BE2C (cell line): ENCODE data around the gene OR2T11.

Experiments used
- DNase-seq: peaks from one replicate; pipeline ENCODE4 v3.0.0-alpha.2; 2020
- H3K27me3 ChIP-seq: fragments of 250-450 bp; sonication (Bioruptor Pico); 2 replicates; pipeline ENCODE4 v1.5.1; 2020; ENCODE audit warnings: mild to moderate bottlenecking
- H3K36me3 ChIP-seq: fragments of 250-450 bp; sonication (Bioruptor Pico); 2 replicates; pipeline ENCODE4 v1.5.1; 2020; ENCODE audit warnings: mild to moderate bottlenecking
- H3K4me1 ChIP-seq: fragments of 250-450 bp; sonication (Bioruptor Pico); 2 replicates; pipeline ENCODE4 v1.5.1; 2020
- H3K4me3 ChIP-seq: 2 replicates; pipeline ENCODE4 v1.5.1; 2011; ENCODE audit warnings: low read depth, low read length
- H3K9me3 ChIP-seq: fragments of 250-450 bp; sonication (Bioruptor Pico); 2 replicates; pipeline ENCODE4 v1.5.1; 2020
- CTCF ChIP-seq: IDR thresholded peaks from 2 replicates; pipeline ENCODE4 v1.5.1; 2012; ENCODE audit warnings: mild to moderate bottlenecking, low read depth, low read length

OR2T11 gene

DNA sequence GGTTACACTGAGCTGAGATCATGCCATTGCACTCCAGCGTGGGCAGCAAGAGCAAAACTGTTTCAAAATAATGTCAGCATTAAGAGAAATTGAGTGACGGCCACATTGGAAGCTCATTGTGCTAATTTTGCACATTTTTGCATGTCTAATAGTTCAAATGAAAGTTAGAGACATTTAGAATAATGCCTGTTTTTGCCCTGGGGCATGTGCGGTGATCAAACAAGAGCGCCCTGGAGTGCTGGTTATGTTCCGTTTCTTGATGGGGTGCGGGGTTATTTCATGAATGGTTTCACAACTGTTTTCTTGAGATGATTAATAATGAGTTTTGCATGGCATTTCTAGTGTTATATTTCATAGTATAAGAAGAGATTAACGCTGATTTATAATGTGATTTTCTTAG is 13.1 kb downstream of the OR2T11 start:
- no peaks in the 10 kb centered on the region for H3K9me3 ChIP-seq
- H3K4me3 ChIP-seq, result no peak overlapping the region
- H3K36me3 ChIP-seq, result no peaks in the 10 kb centered on the region
- TF ChIP-seq CTCF, result no peak
- peaks cover 10% of the 10 kb centered on the region for H3K27me3 ChIP-seq
- H3K4me1 ChIP-seq, result no peaks in the 10 kb centered on the region
- DNase-seq, result no peak

- no peaks in the 10 kb centered on the region for H3K36me3 ChIP-seq
- TF ChIP-seq CTCF, result peak; percentile 81
- H3K27me3 ChIP-seq, result peaks cover 3% of the 10 kb centered on the region
- no peaks in the 10 kb centered on the region for H3K4me1 ChIP-seq
- H3K9me3 ChIP-seq, result no peaks in the 10 kb centered on the region
- DNase-seq, result peak; percentile 75
- no peak overlapping the region for H3K4me3 ChIP-seq
Observed at GRCh38 chr1:248618878-248619277, 16.0 kb downstream of the OR2T11 start.

- no peak for DNase-seq
- no peaks in the 10 kb centered on the region for H3K9me3 ChIP-seq
- no peaks in the 10 kb centered on the region for H3K36me3 ChIP-seq
- no peaks in the 10 kb centered on the region for H3K4me1 ChIP-seq
- TF ChIP-seq CTCF, result 0 out of 2 replicates have a peak, but pooled peaks have one; percentile 3
- no peaks in the 10 kb centered on the region; the same call in 1 of the 2 replicates for H3K27me3 ChIP-seq
- no peak overlapping the region for H3K4me3 ChIP-seq
Observed at GRCh38 chr1:248618119-248618518, 16.8 kb downstream of the OR2T11 start.

DNA sequence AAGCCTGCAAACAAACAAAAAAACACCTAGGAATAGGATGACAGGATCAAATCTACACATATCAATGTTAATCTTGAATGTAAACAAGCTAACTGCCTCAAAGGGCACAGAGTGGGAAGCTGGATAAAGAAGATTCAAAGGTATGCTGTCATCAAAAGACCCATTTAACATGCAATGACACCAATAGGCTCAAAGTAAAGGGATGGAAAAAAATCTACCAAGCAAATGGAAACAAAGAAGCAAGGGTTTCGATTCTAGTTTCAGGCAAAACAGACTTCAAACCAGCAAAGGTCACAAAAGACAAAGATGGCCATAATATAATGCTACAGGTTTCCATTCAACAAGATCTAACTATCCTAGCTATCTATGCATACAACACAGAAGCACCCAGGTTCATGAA is 21.1 kb downstream of the OR2T11 start:
- DNase-seq, result no peak
- H3K4me3 ChIP-seq, result no peak overlapping the region
- no peaks in the 10 kb centered on the region for H3K4me1 ChIP-seq
- no peak for TF ChIP-seq CTCF
- no peaks in the 10 kb centered on the region for H3K9me3 ChIP-seq
- H3K27me3 ChIP-seq, result no peaks in the 10 kb centered on the region; the same call in none of the 2 replicates
- no peaks in the 10 kb centered on the region for H3K36me3 ChIP-seq

DNA sequence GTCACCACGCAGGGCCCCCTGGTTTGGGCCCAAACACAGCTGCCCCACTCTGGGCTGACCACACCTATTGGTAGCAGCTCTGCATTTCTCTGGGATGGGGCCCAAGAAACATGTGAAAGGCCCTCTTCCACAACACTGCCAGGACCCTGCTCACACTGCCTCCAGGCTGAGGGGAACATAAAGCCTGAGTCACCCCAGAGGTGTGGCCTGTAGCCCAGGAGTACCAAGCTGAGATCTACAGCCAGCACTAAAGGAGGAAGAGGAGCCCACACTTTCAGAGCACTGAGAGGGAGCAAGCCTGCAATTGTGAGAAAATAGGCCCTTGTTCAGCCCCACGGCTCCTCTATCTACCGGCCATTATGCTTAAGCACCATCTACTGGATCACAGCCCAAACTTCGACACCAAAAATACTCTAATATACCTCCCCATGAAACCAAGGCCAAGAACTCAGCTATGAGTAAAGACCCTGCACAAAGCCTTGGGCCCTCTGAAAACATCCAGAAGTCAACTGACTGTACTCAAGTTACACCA is 22.9 kb downstream of the OR2T11 start:
- Histone ChIP-seq H3K4me1 (no peaks in the 10 kb centered on the region), H3K4me3 (no peak overlapping the region), H3K27me3 (no peaks in the 10 kb centered on the region; the same call in 1 of the 2 replicates), H3K9me3 (no peaks in the 10 kb centered on the region), H3K36me3 (no peaks in the 10 kb centered on the region)
- TF ChIP-seq CTCF, result no peak
- DNase-seq, result no peak

DNA sequence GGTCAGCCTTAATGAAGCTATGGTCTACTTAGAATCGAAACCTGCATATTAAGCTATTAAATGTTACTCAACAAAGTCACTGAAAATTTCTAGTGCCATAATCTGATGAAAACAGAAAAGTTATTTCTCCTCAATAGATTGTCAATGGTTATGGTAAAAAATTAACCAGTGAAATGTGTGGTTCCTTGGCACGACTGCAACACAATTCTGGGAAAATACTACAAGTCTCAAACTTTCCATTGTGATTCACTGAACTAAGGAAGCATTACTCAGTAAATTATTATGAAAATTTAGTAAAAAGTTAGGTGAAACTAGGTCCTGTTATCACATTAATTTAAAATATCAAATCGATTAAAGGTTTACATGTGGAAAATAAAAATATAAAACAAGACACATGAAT is 24.6 kb downstream of the OR2T11 start:
- Histone ChIP-seq H3K4me1 (no peaks in the 10 kb centered on the region), H3K4me3 (no peak overlapping the region), H3K27me3 (no peaks in the 10 kb centered on the region; the same call in 1 of the 2 replicates), H3K9me3 (no peaks in the 10 kb centered on the region), H3K36me3 (no peaks in the 10 kb centered on the region)
- no peak for TF ChIP-seq CTCF
- no peak for DNase-seq
